GM13977 (cell line): ENCODE data around the gene SDHB.

Source experiments
- DNase-seq: peaks from one replicate; pipeline ENCODE4 v3.0.0; 2012; ENCODE audit warnings: low spot score
- CTCF ChIP-seq: IDR thresholded peaks from 2 replicates; pipeline ENCODE4 v1.5.1; 2012; ENCODE audit warnings: mild to moderate bottlenecking, control low read depth; ENCODE audit not compliant: insufficient read depth; ENCODE audit errors: extremely low read depth, missing control alignments
- in situ Hi-C: fragments of 300-500 bp; cut with MboI; formaldehyde crosslinking; loops from one replicate; pipeline ENCODE4 v1.12.0; 2022; ENCODE audit warnings: low sequenced_read_pairs, low pct_unique_long_range_greater_than_20kb, mixed read lengths, inconsistent platforms; ENCODE audit not compliant: unreplicated experiment

The SDHB gene

GRCh38 chr1:17040135-17040534, 13.7 kb downstream of the SDHB start:
- no peak for TF ChIP-seq CTCF
- in situ Hi-C loops, result loop anchor here (10.0 kb wide), 2 partner anchors 65 to 415 kb away; no protein-coding TSS in a partner anchor
- no peak for DNase-seq

- no peak for TF ChIP-seq CTCF
- DNase-seq, result no peak
- in situ Hi-C loops, result no loop called here
Observed at GRCh38 chr1:17039522-17039921, 14.3 kb downstream of the SDHB start.

- in situ Hi-C loops, result no loop called here
- DNase-seq, result no peak
- TF ChIP-seq CTCF, result no peak
Observed at GRCh38 chr1:17033481-17033880, 20.4 kb downstream of the SDHB start.

GRCh38 chr1:17032741-17033140, 21.1 kb downstream of the SDHB start:
- DNase-seq, result no peak
- no peak for TF ChIP-seq CTCF
- in situ Hi-C loops, result no loop called here

- in situ Hi-C loops, result no loop called here
- DNase-seq, result no peak
- TF ChIP-seq CTCF, result no peak
Observed at GRCh38 chr1:17031436-17031835, 22.4 kb downstream of the SDHB start.

- TF ChIP-seq CTCF, result no peak
- no peak for DNase-seq
- in situ Hi-C loops, result no loop called here
Observed at GRCh38 chr1:17030206-17030605, 23.6 kb downstream of the SDHB start.

- in situ Hi-C loops, result no loop called here
- no peak for TF ChIP-seq CTCF
- DNase-seq, result no peak
Observed at GRCh38 chr1:17028662-17029188, 25.1 kb downstream of the SDHB start.
